Measurements from ENCODE around the gene LPGAT1. TPM values are rescaled to one million over a fixed set of nuclear protein-coding genes. Genes with fewer than 3 reads are reported as not detected.
A peak's percentile ranks its signal among the peaks of the same experiment; 100 is the strongest.

LPGAT1 gene
- total RNA-seq, 4 donors from 2014 or later, result 168 to 308 (median 203) TPM

GRCh38 chr1:211814313-211814712 lies 16.2 kb downstream of the LPGAT1 start:
- H3K27ac ChIP-seq, result peak overlapping the region; percentile 5 to 71 (median 37)
- no peaks in the 10 kb centered on the region for H3K36me3 ChIP-seq
- no peak overlapping the region for H3K4me3 ChIP-seq (replicated peaks in 1 of 3)
- TF ChIP-seq POLR2A (IDR thresholded peaks at IDR 0.05) (no peak), CTCF (IDR thresholded peaks at IDR 0.05) (no peak)
- H3K9me3 ChIP-seq, result no peaks in the 10 kb centered on the region
- 58% methylated on average over 1 of the region's 1 CpG for WGBS, 2 donors
- peaks cover 21 to 28% of the 10 kb centered on the region in 2 donors for H3K4me1 ChIP-seq
- DNase-seq, result no peak
- intact Hi-C loops (cut with DNase I), result no loop called here
- H3K27me3 ChIP-seq, result no peaks in the 10 kb centered on the region

- H3K4me1 ChIP-seq, result peaks cover 20 to 26% of the 10 kb centered on the region in 2 donors
- intact Hi-C loops (cut with DNase I), result no loop called here
- no peaks in the 10 kb centered on the region for H3K36me3 ChIP-seq
- DNase-seq, result peak; percentile 93
- no peak overlapping the region for H3K4me3 ChIP-seq (replicated peaks in 1 of 3)
- TF ChIP-seq POLR2A (IDR thresholded peaks at IDR 0.05), result no peak
- TF ChIP-seq CTCF (IDR thresholded peaks at IDR 0.05), result no peak
- peak overlapping the region in 2 of 3 donors; percentile 5 to 37 for H3K27ac ChIP-seq
- H3K27me3 ChIP-seq, result no peaks in the 10 kb centered on the region
- no peaks in the 10 kb centered on the region for H3K9me3 ChIP-seq
Measured at GRCh38 chr1:211813590-211813989, 17.0 kb downstream of the LPGAT1 start.

GRCh38 chr1:211812584-211812983 lies 18.0 kb downstream of the LPGAT1 start:
- no peak overlapping the region for H3K4me3 ChIP-seq (replicated peaks in 1 of 3)
- intact Hi-C loops (cut with DNase I), result no loop called here
- peaks cover 20 to 26% of the 10 kb centered on the region in 2 donors for H3K4me1 ChIP-seq
- peak overlapping the region in 2 of 3 donors; percentile 8 to 36 for H3K27ac ChIP-seq
- WGBS, 2 donors, result 79 to 92% methylated on average over 4 of the region's 4 CpGs
- H3K36me3 ChIP-seq, result no peaks in the 10 kb centered on the region
- no peak for DNase-seq
- H3K27me3 ChIP-seq, result no peaks in the 10 kb centered on the region
- no peaks in the 10 kb centered on the region for H3K9me3 ChIP-seq
- TF ChIP-seq CTCF (IDR thresholded peaks at IDR 0.05) (no peak), POLR2A (IDR thresholded peaks at IDR 0.05) (no peak)

- H3K27me3 ChIP-seq, result no peaks in the 10 kb centered on the region
- H3K27ac ChIP-seq, result peak overlapping the region in 1 of 3 donors; percentile 8
- no peak overlapping the region for H3K4me3 ChIP-seq (replicated peaks in 1 of 3)
- no peaks in the 10 kb centered on the region for H3K9me3 ChIP-seq
- no peak for DNase-seq
- H3K36me3 ChIP-seq, result no peaks in the 10 kb centered on the region
- intact Hi-C loops (cut with DNase I), result no loop called here
- WGBS, 2 donors, result 58 to 66% methylated on average over 2 of the region's 2 CpGs
- TF ChIP-seq CTCF (IDR thresholded peaks at IDR 0.05), result no peak
- TF ChIP-seq POLR2A (IDR thresholded peaks at IDR 0.05), result no peak
- peaks cover 20 to 26% of the 10 kb centered on the region in 2 donors for H3K4me1 ChIP-seq
Measured at GRCh38 chr1:211811848-211812247, 18.7 kb downstream of the LPGAT1 start.

GRCh38 chr1:211811126-211811525 lies 19.4 kb downstream of the LPGAT1 start:
- TF ChIP-seq POLR2A (IDR thresholded peaks at IDR 0.05) (no peak), CTCF (IDR thresholded peaks at IDR 0.05) (no peak)
- no peaks in the 10 kb centered on the region for H3K9me3 ChIP-seq
- no peaks in the 10 kb centered on the region for H3K36me3 ChIP-seq
- DNase-seq, result no peak
- WGBS, 2 donors, result 91 to 94% methylated on average over 3 of the region's 3 CpGs
- intact Hi-C loops (cut with DNase I), result no loop called here
- peaks cover 20 to 26% of the 10 kb centered on the region in 2 donors for H3K4me1 ChIP-seq
- H3K27ac ChIP-seq, result no peak overlapping the region
- no peak overlapping the region for H3K4me3 ChIP-seq (replicated peaks in 1 of 3)
- no peaks in the 10 kb centered on the region for H3K27me3 ChIP-seq

All from thyroid gland (tissue), 4 donors.